Common myeloid progenitor, CD34-positive (primary cell): ENCODE measurements around the gene CDH4.

Experiments used
- CTCF ChIA-PET: fragments of 350-600 bp; sonication (Branson Sonifier 250); formaldehyde crosslinking; loops from one replicate; lab custom pipeline; 2021; ENCODE audit warnings: antibody characterized with exemption; lab: Charles Lee
- POLR2A ChIA-PET: fragments of 350-600 bp; sonication (Branson Sonifier 250); formaldehyde crosslinking; loops from one replicate; lab custom pipeline; 2021; ENCODE audit warnings: antibody characterized with exemption; lab: Charles Lee
- DNase-seq, 3 donors: peaks; one replicate each; pipeline versions ENCODE4 v3.0.0 to v3.0.0-alpha.2; 2013
- H3K27ac ChIP-seq, 2 experiments: 1 replicate in 1 of 2; 2 replicates in 1 of 2; pipeline ENCODE4 v1.7.0; 2013; ENCODE audit warnings: inconsistent platforms in 2 of 2, low read length in 2 of 2, mild to moderate bottlenecking in 2 of 2, low read depth in 1 of 2, moderate library complexity in 1 of 2; ENCODE audit not compliant: severe bottlenecking in 2 of 2, insufficient read depth in 1 of 2, poor library complexity in 1 of 2
- H3K27me3 ChIP-seq, 5 experiments: replicated peaks in 2 of 5; 1 replicate in 3 of 5; 2 replicates in 2 of 5; pipeline versions ENCODE4 v1.6.1 to v1.7.0; 2013; ENCODE audit warnings: low read length in 4 of 5, mild to moderate bottlenecking in 2 of 5, moderate library complexity in 2 of 5, inconsistent platforms in 1 of 5; ENCODE audit not compliant: insufficient read depth in 5 of 5, control insufficient read depth in 4 of 5
- H3K36me3 ChIP-seq, 4 experiments: 1 replicate in 2 of 4; 2 replicates in 2 of 4; pipeline versions ENCODE4 v1.6.1 to v1.7.0; 2013; ENCODE audit warnings: low read length in 3 of 4, control low read depth in 1 of 4, mild to moderate bottlenecking in 1 of 4; ENCODE audit not compliant: control insufficient read depth in 4 of 4, insufficient read depth in 4 of 4
- H3K4me1 ChIP-seq, 4 experiments: 1 replicate in 3 of 4; 2 replicates in 1 of 4; pipeline versions ENCODE4 v1.6.1 to v1.7.1; 2013; ENCODE audit warnings: low read length in 3 of 4, mild to moderate bottlenecking in 3 of 4, control low read depth in 1 of 4, inconsistent platforms in 1 of 4, moderate library complexity in 1 of 4; ENCODE audit not compliant: control insufficient read depth in 4 of 4, insufficient read depth in 4 of 4; ENCODE audit errors: control extremely low read depth in 1 of 4
- H3K4me3 ChIP-seq, 7 experiments: 1 replicate in 4 of 7; 2 replicates in 3 of 7; pipeline versions ENCODE4 v1.5.1 to v1.7.0; 2013; ENCODE audit warnings: mild to moderate bottlenecking in 7 of 7, low read length in 6 of 7, moderate library complexity in 6 of 7, inconsistent platforms in 2 of 7, low read depth in 2 of 7, control low read depth in 1 of 7; ENCODE audit not compliant: insufficient read depth in 4 of 7, control insufficient read depth in 1 of 7; ENCODE audit errors: extremely low read depth in 1 of 7
- H3K9me3 ChIP-seq, 5 experiments: 1 replicate in 4 of 5; 2 replicates in 1 of 5; pipeline versions ENCODE4 v1.6.1 to v1.7.1; 2013; ENCODE audit warnings: low read length in 4 of 5, mild to moderate bottlenecking in 2 of 5, inconsistent platforms in 1 of 5, low read depth in 1 of 5, moderate library complexity in 1 of 5; ENCODE audit not compliant: control insufficient read depth in 4 of 5, insufficient read depth in 2 of 5; ENCODE audit errors: control extremely low read depth in 1 of 5
- WGBS: methylation state at CpG from one replicate; pipeline ENCODE4 v1.1.5; 2013; ENCODE audit not compliant: insufficient coverage; 5-methylcytosine and 5-hydroxymethylcytosine counted together

Gene CDH4

DNA sequence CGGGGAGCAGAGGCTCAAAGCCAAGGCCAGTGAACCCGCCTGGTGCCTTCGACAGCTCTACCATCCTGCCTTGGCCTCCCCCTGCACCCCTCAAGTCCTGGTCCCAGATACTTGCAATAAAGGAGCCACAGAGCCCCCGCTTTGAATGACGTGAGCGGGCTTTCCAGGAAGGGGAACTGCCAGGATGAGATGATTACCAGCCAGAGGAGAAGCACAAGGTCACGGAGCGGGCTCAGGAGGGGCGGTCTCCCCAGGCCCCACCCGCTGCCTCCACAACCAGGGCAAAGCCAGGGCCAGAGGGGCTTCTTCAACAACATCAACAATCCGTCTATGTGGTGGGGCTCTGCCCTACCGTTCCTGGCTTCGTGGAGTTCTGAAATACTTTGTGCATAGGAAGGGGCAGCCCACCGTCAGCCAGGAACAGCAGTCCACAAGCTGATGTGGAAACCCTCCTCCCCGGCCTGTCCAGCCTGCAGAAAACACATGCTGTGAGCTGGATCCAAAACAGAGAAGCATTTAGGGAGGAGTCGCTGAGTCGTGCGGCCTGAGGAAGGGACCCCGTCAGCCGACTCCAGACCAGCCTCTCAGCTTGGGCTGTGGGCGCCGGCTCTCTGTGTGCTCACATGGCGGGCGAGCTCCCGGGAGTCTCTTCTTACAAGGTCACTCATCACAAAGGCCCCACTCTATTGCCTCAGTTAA, 392.5 kb downstream of the CDH4 start:
- Histone ChIP-seq H3K9me3 (peaks cover 0 to 12% (median 0%) of the 10 kb centered on the region in 5 experiments), H3K27me3 (no peaks in the 10 kb centered on the region), H3K27ac (no peak overlapping the region), H3K4me3 (no peak overlapping the region), H3K4me1 (no peaks in the 10 kb centered on the region), H3K36me3 (no peaks in the 10 kb centered on the region)
- ChIA-PET POLR2A (no interaction called here), CTCF (no interaction called here)
- no peak for DNase-seq
- WGBS = 80% methylated on average over 23 of the region's 25 CpGs

DNA sequence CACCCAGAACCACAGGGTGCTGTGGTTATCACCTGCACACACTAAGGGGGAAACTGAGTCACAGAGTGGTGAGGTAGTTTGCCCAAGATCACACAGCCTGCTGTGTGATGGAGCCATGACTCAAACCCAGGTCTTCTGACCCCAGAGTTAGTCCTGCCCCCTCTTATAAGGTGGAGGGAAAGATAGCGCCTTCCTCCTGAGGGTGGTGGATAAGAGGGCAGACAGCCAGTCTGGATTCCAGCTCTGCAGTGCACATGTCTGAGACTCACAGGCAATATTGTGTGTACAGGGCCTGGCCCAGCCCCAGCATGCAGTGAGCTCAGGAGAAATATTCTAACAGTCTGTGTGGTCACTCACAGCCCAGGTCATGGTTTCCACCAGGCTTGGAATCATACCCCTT, 393.7 kb downstream of the CDH4 start:
- CTCF ChIA-PET = no interaction called here

DNA sequence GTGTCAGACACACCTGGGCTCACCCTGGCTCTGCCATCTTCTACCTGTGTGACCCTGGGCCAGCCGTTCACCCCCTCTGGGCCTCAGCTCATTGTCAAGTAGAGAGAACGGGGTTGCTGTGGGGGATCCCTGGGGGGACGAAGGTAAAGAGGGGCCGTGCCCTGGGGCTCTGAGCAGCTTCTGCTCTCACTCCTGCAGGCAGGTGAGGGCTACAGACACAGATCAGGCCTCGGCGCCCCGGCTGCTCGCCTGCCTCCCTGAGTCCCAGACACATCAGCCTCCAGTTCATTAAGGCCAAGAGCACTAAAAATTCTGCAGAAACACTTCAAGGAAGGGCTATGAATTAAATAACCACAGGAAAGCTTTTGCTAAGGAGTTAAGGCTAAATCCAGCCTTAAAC, 394.4 kb downstream of the CDH4 start:
- POLR2A ChIA-PET = no interaction called here
- CTCF ChIA-PET = no interaction called here
- H3K4me1 ChIP-seq = no peaks in the 10 kb centered on the region
- no peaks in the 10 kb centered on the region for H3K27me3 ChIP-seq
- no peaks in the 10 kb centered on the region for H3K36me3 ChIP-seq
- 93% methylated on average over 8 of the region's 8 CpGs for WGBS
- H3K4me3 ChIP-seq = no peak overlapping the region
- H3K27ac ChIP-seq = no peak overlapping the region
- DNase-seq = no peak
- peaks cover 0 to 14% (median 0%) of the 10 kb centered on the region in 5 experiments for H3K9me3 ChIP-seq

More for the DNA sequence above, 393.7 kb downstream of the CDH4 start:
- no peak overlapping the region for H3K4me3 ChIP-seq
- no peak for DNase-seq
- WGBS = 100% methylated on average over 1 of the region's 1 CpG
- H3K4me1 ChIP-seq = no peaks in the 10 kb centered on the region
- H3K9me3 ChIP-seq = peaks cover 0 to 12% (median 0%) of the 10 kb centered on the region in 5 experiments
- H3K27me3 ChIP-seq = no peaks in the 10 kb centered on the region
- no peak overlapping the region for H3K27ac ChIP-seq
- POLR2A ChIA-PET = no interaction called here
- no peaks in the 10 kb centered on the region for H3K36me3 ChIP-seq

DNA sequence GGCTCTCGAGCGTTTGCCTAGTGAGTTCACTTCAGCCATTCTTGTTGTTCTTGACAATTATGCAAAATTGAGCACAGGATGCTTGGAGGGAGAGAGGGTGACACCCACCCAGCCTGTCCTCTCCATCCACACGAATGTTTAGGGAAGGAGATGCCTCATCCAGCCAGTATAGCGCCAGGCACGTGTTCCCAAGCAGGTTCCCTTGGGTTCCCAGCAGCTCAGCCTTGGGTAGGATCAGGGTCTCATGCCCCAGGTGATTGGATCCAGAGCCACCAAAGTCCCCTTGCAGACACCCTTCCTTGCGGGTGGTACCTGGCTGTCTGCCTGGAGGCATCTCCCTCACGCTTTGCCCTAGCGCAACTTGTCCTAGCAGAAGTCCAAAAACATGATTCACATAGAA, 394.9 kb downstream of the CDH4 start:
- no peak for DNase-seq
- no peaks in the 10 kb centered on the region for H3K36me3 ChIP-seq
- H3K9me3 ChIP-seq = peaks cover 0 to 14% (median 0%) of the 10 kb centered on the region in 5 experiments
- no peak overlapping the region for H3K27ac ChIP-seq
- no peak overlapping the region for H3K4me3 ChIP-seq
- H3K27me3 ChIP-seq = no peaks in the 10 kb centered on the region
- H3K4me1 ChIP-seq = no peaks in the 10 kb centered on the region
- POLR2A ChIA-PET = no interaction called here
- CTCF ChIA-PET = no interaction called here
- 91% methylated on average over 4 of the region's 8 CpGs for WGBS

DNA sequence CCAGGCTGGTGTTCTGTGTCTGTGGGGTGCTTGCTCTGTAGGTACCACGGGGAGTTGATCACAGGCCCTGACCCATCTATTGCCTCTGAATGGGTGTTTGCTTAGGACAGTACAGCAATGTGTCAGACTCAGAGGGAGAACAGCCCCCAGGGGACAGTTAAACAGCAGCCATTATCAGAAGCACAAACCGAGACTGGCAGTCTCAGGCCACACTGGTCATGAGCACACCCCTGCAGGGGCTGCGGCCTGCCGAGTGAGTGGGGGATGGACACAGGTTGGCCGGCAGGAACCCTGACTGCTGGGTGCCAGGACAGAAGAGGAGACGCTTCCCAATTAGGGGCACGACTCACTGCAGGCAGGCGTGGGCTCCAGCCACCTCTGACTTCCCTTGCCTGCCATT, 395.6 kb downstream of the CDH4 start:
- 69% methylated on average over 8 of the region's 8 CpGs for WGBS
- peaks cover 0 to 12% (median 0%) of the 10 kb centered on the region in 5 experiments for H3K9me3 ChIP-seq
- no peaks in the 10 kb centered on the region for H3K36me3 ChIP-seq
- no peak overlapping the region for H3K27ac ChIP-seq
- no peaks in the 10 kb centered on the region for H3K27me3 ChIP-seq
- CTCF ChIA-PET = no interaction called here
- H3K4me3 ChIP-seq = no peak overlapping the region
- no peak for DNase-seq
- POLR2A ChIA-PET = no interaction called here
- H3K4me1 ChIP-seq = no peaks in the 10 kb centered on the region

DNA sequence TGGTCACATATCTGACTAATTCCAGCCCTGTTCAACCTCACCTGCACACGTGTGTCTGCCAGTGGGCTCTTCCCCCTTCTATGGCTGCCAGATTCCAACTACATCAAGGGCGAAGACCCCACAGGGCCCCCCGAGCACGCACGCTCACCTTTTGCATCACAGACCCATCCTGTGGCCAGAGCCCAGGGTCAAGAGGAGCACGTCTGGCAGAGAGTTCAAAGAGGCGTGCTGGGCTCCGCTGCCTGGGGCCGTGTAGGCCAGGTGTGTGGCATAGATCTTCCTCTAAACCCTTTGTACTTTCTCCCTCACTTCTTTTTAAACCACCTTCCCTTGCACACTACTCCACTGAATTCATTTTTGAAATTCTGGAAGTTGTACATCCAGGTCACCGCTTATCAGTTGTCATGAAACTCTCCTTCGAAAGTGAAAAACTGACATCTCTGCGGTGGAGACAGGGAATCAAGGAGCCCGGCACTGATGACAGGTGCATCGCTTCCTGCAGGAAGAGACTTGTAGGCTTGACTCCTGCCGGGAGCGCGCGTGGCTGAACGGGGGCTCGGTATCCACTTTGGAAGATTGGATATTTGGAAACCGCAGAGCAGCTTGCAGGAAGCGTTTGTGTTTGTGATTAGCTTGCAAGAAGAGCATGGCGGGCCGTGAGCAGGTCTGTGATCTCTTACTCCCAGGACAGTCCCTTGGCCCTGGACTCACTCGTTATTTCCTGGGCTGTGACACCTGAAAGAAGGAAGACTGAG, 397.2 kb downstream of the CDH4 start:
- Histone ChIP-seq H3K9me3 (peaks cover 0 to 8% (median 0%) of the 10 kb centered on the region in 5 experiments), H3K27me3 (no peaks in the 10 kb centered on the region), H3K4me1 (no peaks in the 10 kb centered on the region), H3K36me3 (no peaks in the 10 kb centered on the region), H3K27ac (no peak overlapping the region), H3K4me3 (no peak overlapping the region)
- DNase-seq = no peak
- WGBS = 87% methylated on average over 25 of the region's 25 CpGs
- CTCF ChIA-PET = no interaction called here
- POLR2A ChIA-PET = interaction anchor here (0.7 kb wide), 1 partner anchor 26 kb away, joined by 3 read pairs; no protein-coding TSS in a partner anchor

DNA sequence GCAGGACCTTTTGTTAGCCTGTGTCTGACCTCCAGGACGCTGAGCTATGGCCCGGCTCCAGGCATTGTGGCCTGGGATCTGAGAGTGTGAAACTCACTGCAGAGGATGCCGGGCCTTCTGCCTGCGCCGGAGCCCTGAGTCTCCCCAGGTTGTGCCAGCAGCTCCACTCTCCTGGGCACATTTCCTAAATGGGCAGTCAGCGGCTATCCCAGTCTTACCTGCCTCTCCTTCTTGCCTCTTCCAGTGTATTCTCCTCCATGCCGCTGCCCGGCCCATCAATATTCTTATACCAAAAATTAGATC, 397.8 kb downstream of the CDH4 start:
- no peaks in the 10 kb centered on the region for H3K27me3 ChIP-seq
- H3K36me3 ChIP-seq = no peaks in the 10 kb centered on the region
- no peak for DNase-seq
- no peak overlapping the region for H3K27ac ChIP-seq
- H3K4me3 ChIP-seq = no peak overlapping the region
- 94% methylated on average over 6 of the region's 8 CpGs for WGBS
- no peaks in the 10 kb centered on the region for H3K4me1 ChIP-seq
- ChIA-PET CTCF (no interaction called here), POLR2A (no interaction called here)
- H3K9me3 ChIP-seq = peaks cover 0 to 8% (median 0%) of the 10 kb centered on the region in 5 experiments
